OCI-LY1 (cell line): ENCODE data around the gene NKD1.

Experiments used
- EZH2 ChIP-seq: fragments of 200-600 bp; sonication (generic), shearing (Covaris generic); IDR thresholded peaks from 2 replicates; pipeline ENCODE4 v1.8.0; 2017; ENCODE audit warnings: borderline replicate concordance, mixed run types, mild to moderate bottlenecking, antibody characterized with exemption, low read length, moderate library complexity, mixed read lengths
- TF ChIP-seq, protein P1 (sequence below): fragments of 200-600 bp; sonication (generic), shearing (Covaris generic); IDR thresholded peaks from 2 replicates; pipeline ENCODE4 v1.5.1; 2017; ENCODE audit warnings: mild to moderate bottlenecking, antibody characterized with exemption, low read length, moderate library complexity, mixed read lengths

DNA sequence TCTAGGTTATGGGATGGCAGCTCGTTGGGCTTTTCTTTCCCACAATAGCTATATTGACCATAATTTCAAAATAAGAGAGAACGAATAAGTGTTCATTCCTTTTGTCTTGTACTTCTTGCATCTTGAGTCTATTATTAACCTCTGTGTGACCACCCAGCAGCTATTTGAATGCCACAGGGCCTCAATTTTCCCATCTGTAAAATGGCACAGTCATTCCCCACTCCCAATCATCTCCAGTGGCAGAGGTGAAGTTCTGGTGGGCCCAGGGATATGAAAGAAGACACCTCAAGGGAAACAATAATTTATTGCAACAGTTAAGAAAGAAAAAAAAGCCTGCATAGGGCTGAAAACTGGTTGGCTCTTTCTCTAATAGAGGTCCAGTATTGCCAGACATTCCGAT, 28.6 kb upstream of the NKD1 start:
- TF ChIP-seq, protein P1, sequence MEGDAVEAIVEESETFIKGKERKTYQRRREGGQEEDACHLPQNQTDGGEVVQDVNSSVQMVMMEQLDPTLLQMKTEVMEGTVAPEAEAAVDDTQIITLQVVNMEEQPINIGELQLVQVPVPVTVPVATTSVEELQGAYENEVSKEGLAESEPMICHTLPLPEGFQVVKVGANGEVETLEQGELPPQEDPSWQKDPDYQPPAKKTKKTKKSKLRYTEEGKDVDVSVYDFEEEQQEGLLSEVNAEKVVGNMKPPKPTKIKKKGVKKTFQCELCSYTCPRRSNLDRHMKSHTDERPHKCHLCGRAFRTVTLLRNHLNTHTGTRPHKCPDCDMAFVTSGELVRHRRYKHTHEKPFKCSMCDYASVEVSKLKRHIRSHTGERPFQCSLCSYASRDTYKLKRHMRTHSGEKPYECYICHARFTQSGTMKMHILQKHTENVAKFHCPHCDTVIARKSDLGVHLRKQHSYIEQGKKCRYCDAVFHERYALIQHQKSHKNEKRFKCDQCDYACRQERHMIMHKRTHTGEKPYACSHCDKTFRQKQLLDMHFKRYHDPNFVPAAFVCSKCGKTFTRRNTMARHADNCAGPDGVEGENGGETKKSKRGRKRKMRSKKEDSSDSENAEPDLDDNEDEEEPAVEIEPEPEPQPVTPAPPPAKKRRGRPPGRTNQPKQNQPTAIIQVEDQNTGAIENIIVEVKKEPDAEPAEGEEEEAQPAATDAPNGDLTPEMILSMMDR, result no peak
- no peak for TF ChIP-seq EZH2
